ENCODE data around the gene KHDC4. TPM values are rescaled to one million over a fixed set of nuclear protein-coding genes. Genes with fewer than 3 reads are reported as not detected.
A peak's percentile ranks its signal among the peaks of the same experiment; 100 is the strongest.
"Not testable (repeated sequence)": the region's sequence is repeated elsewhere in the genome, so short reads cannot be mapped to it uniquely, and the experiment has no call there.

Gene KHDC4
- total and polyA plus RNA-seq, 9 donors, result 24.5 to 38.0 (median 30.0) TPM

- DNase-seq; H3K9me3 ChIP-seq (replicated peaks; ENCODE audit: control insufficient read depth, low read depth, low read length); H3K4me3 ChIP-seq (ENCODE audit: low read length); H3K27ac ChIP-seq (ENCODE audit: low read length); H3K27me3 ChIP-seq (ENCODE audit: control insufficient read depth, insufficient read depth, low read length): not testable (repeated sequence)
- Histone ChIP-seq H3K36me3 (ENCODE audit: control insufficient read depth, insufficient read depth, low read length) (peaks cover 52% of the 10 kb centered on the region), H3K4me1 (ENCODE audit: control insufficient read depth, insufficient read depth, low read length) (peaks cover 25% of the 10 kb centered on the region)
- WGBS (ENCODE audit: insufficient coverage), result 83% methylated on average over 1 of the region's 10 CpGs
Measured at GRCh38 chr1:155930725-155931124, 3.5 kb downstream of the KHDC4 start.

- H3K4me3 ChIP-seq (ENCODE audit: low read length), result no peak overlapping the region
- no peaks in the 10 kb centered on the region for H3K27me3 ChIP-seq (ENCODE audit: control insufficient read depth, insufficient read depth, low read length)
- H3K27ac ChIP-seq (ENCODE audit: low read length), result no peak overlapping the region
- no CpG with 5 or more reads among the region's 5 CpGs for WGBS (ENCODE audit: insufficient coverage)
- no peaks in the 10 kb centered on the region for H3K9me3 ChIP-seq (replicated peaks; ENCODE audit: control insufficient read depth, low read depth, low read length)
- peaks cover 68% of the 10 kb centered on the region for H3K36me3 ChIP-seq (ENCODE audit: control insufficient read depth, insufficient read depth, low read length)
- no peak for DNase-seq
- peaks cover 18% of the 10 kb centered on the region for H3K4me1 ChIP-seq (ENCODE audit: control insufficient read depth, insufficient read depth, low read length)
Measured at GRCh38 chr1:155929057-155929456, 5.2 kb downstream of the KHDC4 start.

- Histone ChIP-seq H3K27ac (ENCODE audit: low read length) (no peak overlapping the region), H3K4me3 (ENCODE audit: low read length) (no peak overlapping the region), H3K4me1 (ENCODE audit: control insufficient read depth, insufficient read depth, low read length) (no peaks in the 10 kb centered on the region), H3K36me3 (ENCODE audit: control insufficient read depth, insufficient read depth, low read length) (peaks cover 69% of the 10 kb centered on the region), H3K27me3 (ENCODE audit: control insufficient read depth, insufficient read depth, low read length) (no peaks in the 10 kb centered on the region), H3K9me3 (replicated peaks; ENCODE audit: control insufficient read depth, low read depth, low read length) (no peaks in the 10 kb centered on the region)
- DNase-seq, result no peak
- WGBS (ENCODE audit: insufficient coverage), result 100% methylated on average over 2 of the region's 2 CpGs
Measured at GRCh38 chr1:155925506-155925905, 8.7 kb downstream of the KHDC4 start.

- no peaks in the 10 kb centered on the region for H3K4me1 ChIP-seq (ENCODE audit: control insufficient read depth, insufficient read depth, low read length)
- H3K36me3 ChIP-seq (ENCODE audit: control insufficient read depth, insufficient read depth, low read length), result peaks cover 73% of the 10 kb centered on the region
- WGBS (ENCODE audit: insufficient coverage), result 100% methylated on average over 2 of the region's 3 CpGs
- no peaks in the 10 kb centered on the region for H3K27me3 ChIP-seq (ENCODE audit: control insufficient read depth, insufficient read depth, low read length)
- H3K4me3 ChIP-seq (ENCODE audit: low read length), result no peak overlapping the region
- no peak overlapping the region for H3K27ac ChIP-seq (ENCODE audit: low read length)
- no peak for DNase-seq
- no peaks in the 10 kb centered on the region for H3K9me3 ChIP-seq (replicated peaks; ENCODE audit: control insufficient read depth, low read depth, low read length)
Measured at GRCh38 chr1:155920717-155921116, 13.5 kb downstream of the KHDC4 start.

GRCh38 chr1:155919801-155920200, 14.4 kb downstream of the KHDC4 start:
- no peaks in the 10 kb centered on the region for H3K9me3 ChIP-seq (replicated peaks; ENCODE audit: control insufficient read depth, low read depth, low read length)
- no peak for DNase-seq
- peaks cover 72% of the 10 kb centered on the region for H3K36me3 ChIP-seq (ENCODE audit: control insufficient read depth, insufficient read depth, low read length)
- no peaks in the 10 kb centered on the region for H3K27me3 ChIP-seq (ENCODE audit: control insufficient read depth, insufficient read depth, low read length)
- H3K4me3 ChIP-seq (ENCODE audit: low read length), result no peak overlapping the region
- H3K27ac ChIP-seq (ENCODE audit: low read length), result no peak overlapping the region
- WGBS (ENCODE audit: insufficient coverage), result no CpG with 5 or more reads among the region's 2 CpGs
- H3K4me1 ChIP-seq (ENCODE audit: control insufficient read depth, insufficient read depth, low read length), result no peaks in the 10 kb centered on the region

- Histone ChIP-seq H3K27me3 (ENCODE audit: control insufficient read depth, insufficient read depth, low read length) (no peaks in the 10 kb centered on the region), H3K4me3 (ENCODE audit: low read length) (no peak overlapping the region), H3K27ac (ENCODE audit: low read length) (no peak overlapping the region), H3K9me3 (replicated peaks; ENCODE audit: control insufficient read depth, low read depth, low read length) (no peaks in the 10 kb centered on the region), H3K4me1 (ENCODE audit: control insufficient read depth, insufficient read depth, low read length) (no peaks in the 10 kb centered on the region), H3K36me3 (ENCODE audit: control insufficient read depth, insufficient read depth, low read length) (peaks cover 75% of the 10 kb centered on the region)
- 80% methylated on average over 2 of the region's 3 CpGs for WGBS (ENCODE audit: insufficient coverage)
- no peak for DNase-seq
Measured at GRCh38 chr1:155918660-155919059, 15.6 kb downstream of the KHDC4 start.

- H3K36me3 ChIP-seq (ENCODE audit: control insufficient read depth, insufficient read depth, low read length), result peaks cover 56% of the 10 kb centered on the region
- H3K27me3 ChIP-seq (ENCODE audit: control insufficient read depth, insufficient read depth, low read length), result no peaks in the 10 kb centered on the region
- H3K9me3 ChIP-seq (replicated peaks; ENCODE audit: control insufficient read depth, low read depth, low read length), result no peaks in the 10 kb centered on the region
- no peak overlapping the region for H3K4me3 ChIP-seq (ENCODE audit: low read length)
- no peak overlapping the region for H3K27ac ChIP-seq (ENCODE audit: low read length)
- WGBS (ENCODE audit: insufficient coverage), result no CpG with 5 or more reads among the region's 6 CpGs
- H3K4me1 ChIP-seq (ENCODE audit: control insufficient read depth, insufficient read depth, low read length), result peaks cover 8% of the 10 kb centered on the region
- no peak for DNase-seq
Measured at GRCh38 chr1:155913969-155914757, 20.1 kb downstream of the KHDC4 start.

GRCh38 chr1:155912056-155912536, 22.1 kb downstream of the KHDC4 start:
- H3K4me1 ChIP-seq (ENCODE audit: control insufficient read depth, insufficient read depth, low read length), result peaks cover 8% of the 10 kb centered on the region
- H3K9me3 ChIP-seq (replicated peaks; ENCODE audit: control insufficient read depth, low read depth, low read length), result no peaks in the 10 kb centered on the region
- DNase-seq, result no peak
- peak overlapping the region; percentile 82 for H3K27ac ChIP-seq (ENCODE audit: low read length)
- peaks cover 62% of the 10 kb centered on the region for H3K36me3 ChIP-seq (ENCODE audit: control insufficient read depth, insufficient read depth, low read length)
- WGBS (ENCODE audit: insufficient coverage), result 60% methylated on average over 1 of the region's 11 CpGs
- no peaks in the 10 kb centered on the region for H3K27me3 ChIP-seq (ENCODE audit: control insufficient read depth, insufficient read depth, low read length)
- H3K4me3 ChIP-seq (ENCODE audit: low read length), result no peak overlapping the region

- Histone ChIP-seq H3K4me3 (ENCODE audit: low read length) (peak within 1 kb of the TSS; percentile 69), H3K36me3 (ENCODE audit: control insufficient read depth, insufficient read depth, low read length) (peaks cover 59% of the 10 kb centered on the region), H3K9me3 (replicated peaks; ENCODE audit: control insufficient read depth, low read depth, low read length) (no peaks in the 10 kb centered on the region), H3K4me1 (ENCODE audit: control insufficient read depth, insufficient read depth, low read length) (peaks cover 8% of the 10 kb centered on the region), H3K27me3 (ENCODE audit: control insufficient read depth, insufficient read depth, low read length) (no peaks in the 10 kb centered on the region), H3K27ac (ENCODE audit: low read length) (peak within 1 kb of the TSS; percentile 82)
- WGBS (ENCODE audit: insufficient coverage), result 0% methylated on average over 18 of the region's 34 CpGs
- DNase-seq, result peak; percentile 90
Measured at GRCh38 chr1:155911156-155912055, 22.8 kb downstream of the KHDC4 start, which contains the start of gene RIT1. Gene RIT1, minus strand, starts transcription at chr1:155911349. Its CDS starts 588 bp downstream, at chr1:155910761.

- H3K4me1 ChIP-seq (ENCODE audit: control insufficient read depth, insufficient read depth, low read length), result peaks cover 8% of the 10 kb centered on the region
- H3K27ac ChIP-seq (ENCODE audit: low read length), result peak overlapping the region; percentile 82
- peak overlapping the region; percentile 69 for H3K4me3 ChIP-seq (ENCODE audit: low read length)
- no peaks in the 10 kb centered on the region for H3K9me3 ChIP-seq (replicated peaks; ENCODE audit: control insufficient read depth, low read depth, low read length)
- peak; percentile 61 for DNase-seq
- 8% methylated on average over 3 of the region's 11 CpGs for WGBS (ENCODE audit: insufficient coverage)
- H3K27me3 ChIP-seq (ENCODE audit: control insufficient read depth, insufficient read depth, low read length), result no peaks in the 10 kb centered on the region
- H3K36me3 ChIP-seq (ENCODE audit: control insufficient read depth, insufficient read depth, low read length), result peaks cover 55% of the 10 kb centered on the region
Measured at GRCh38 chr1:155910621-155911121, 23.5 kb downstream of the KHDC4 start.

Measured in muscle of leg (tissue), 11 donors.